Dedifferentiated amniotic fluid mesenchymal stem cell (primary cell): ENCODE data around the gene TLR7.

ENCODE experiments used
- DNase-seq: peaks from one replicate; pipeline ENCODE4 v3.0.0-alpha.2; 2016; ENCODE audit errors: extremely low spot score

The TLR7 gene

GRCh38 chrX:12866451-12867377 lies at the start of gene TLR7:
TLR7 (plus strand) TSS chrX:12867072; CDS start chrX:12867579, 507 bp downstream.
- DNase-seq, result no peak

GRCh38 chrX:12817528-12817927 lies 49.3 kb upstream of the TLR7 start:
- no peak for DNase-seq

GRCh38 chrX:12819222-12819621 lies 47.6 kb upstream of the TLR7 start:
- DNase-seq, result no peak

DNA sequence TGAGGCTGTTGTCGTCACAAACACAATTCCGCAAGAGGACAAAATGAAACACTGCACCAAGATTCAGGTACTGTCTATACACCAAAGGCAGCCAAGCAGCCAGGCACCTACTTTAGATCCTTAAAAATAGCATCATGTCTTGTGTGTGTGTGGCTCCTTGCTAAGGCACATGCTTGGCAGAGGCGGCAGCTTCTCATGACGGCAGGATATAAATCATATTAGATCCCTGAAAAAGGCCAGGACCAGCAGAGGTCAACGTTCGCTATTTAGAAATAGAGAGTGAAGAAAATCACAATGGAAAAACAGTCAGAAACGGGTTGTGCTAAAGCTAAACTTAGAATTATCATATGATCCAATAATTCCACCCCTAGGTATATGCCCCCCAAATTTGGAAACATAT lies 46.1 kb upstream of the TLR7 start:
- DNase-seq, result no peak

DNA sequence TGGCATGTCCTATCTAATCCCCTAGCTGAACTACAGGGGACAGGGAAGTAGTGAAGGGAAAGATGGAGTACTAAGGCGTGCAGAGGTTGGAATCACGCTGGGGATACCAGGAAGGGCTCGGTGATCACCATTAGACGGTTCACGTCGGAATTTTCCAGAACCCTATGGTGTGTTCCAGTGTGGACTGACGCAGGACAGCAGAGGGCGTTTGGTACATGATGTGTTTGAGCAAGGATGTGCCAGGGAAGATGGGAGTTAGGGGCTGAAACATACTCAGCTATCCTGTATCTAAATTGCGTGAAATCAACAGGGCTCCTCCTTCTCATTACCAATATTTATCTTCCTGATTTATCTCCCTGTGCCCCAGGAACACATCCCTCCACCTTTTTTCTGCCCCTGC lies 41.9 kb upstream of the TLR7 start:
- no peak for DNase-seq

DNA sequence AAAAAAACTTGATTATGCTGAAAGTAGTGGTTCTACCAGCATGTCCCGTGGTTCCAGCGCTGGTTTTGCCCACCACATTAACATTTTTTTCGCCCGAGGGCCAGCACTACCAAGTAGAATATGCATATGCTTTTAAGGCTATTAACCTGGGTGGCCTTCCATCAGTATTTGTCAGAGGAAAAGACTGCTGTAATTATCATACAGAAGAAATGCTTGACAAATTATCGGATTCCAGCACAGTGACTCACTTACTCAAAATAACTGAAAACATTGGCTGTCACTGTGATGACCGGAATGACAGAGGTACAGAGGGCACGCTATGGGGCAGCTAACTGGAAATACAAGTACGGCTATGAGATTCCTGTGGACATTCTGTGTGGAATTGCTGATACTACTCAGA lies 41.1 kb upstream of the TLR7 start:
- no peak for DNase-seq

DNA sequence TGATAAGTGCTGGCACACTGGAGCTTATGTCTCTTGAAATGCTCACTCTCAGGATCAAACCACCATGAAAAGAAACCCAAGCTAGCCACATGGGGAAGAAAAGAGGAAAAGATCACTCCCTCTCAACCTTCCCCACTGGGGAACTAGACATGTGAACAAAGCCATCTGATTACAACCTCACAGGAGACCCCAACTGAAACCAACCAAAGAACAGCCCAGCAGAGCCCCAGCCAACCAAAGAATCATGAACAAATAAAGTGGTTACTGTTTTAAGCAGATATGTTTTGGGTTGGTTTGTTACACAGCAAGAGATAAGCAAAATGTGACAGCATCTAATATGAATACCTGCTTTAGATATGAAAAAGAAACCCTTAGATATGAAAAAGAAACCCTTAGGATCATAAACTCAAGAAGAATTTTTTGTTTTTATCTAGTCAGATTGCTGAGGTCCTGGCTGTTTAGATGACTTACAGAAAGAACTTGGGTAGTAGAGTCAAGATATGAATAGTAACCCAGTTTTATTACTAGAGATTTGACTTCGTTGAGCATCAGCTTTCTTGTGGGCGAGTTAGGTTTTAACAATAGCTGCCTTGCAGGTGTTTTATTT lies 23.7 kb upstream of the TLR7 start:
- DNase-seq, result no peak

DNA sequence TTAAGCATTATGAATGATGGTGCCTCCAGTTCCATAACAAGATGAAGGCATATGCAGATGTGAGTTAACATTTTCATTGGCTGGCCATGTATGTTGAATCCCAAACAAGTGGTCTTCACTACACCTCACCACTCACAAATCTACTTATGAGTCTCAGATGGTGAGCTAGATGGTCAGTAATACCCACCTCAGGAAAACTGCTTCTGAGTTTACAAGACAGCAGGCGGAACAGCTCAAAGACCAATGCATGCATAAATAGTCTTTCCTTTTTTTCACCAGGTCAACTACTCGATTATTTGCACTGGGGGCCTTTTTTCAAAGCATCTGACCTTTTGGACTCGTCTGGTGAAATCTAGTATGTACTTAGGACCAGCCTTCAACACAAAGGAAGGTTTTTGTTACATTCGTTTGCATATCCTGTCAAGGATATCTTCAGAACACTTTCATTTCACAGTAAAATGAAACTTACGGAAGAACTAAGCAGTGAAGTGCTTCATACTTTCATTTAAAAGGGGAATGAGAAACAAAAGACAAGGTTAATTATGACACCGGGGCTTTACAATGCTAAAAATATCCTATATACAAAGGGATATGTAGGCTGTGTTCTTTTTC lies 23.1 kb upstream of the TLR7 start:
- DNase-seq, result no peak

DNA sequence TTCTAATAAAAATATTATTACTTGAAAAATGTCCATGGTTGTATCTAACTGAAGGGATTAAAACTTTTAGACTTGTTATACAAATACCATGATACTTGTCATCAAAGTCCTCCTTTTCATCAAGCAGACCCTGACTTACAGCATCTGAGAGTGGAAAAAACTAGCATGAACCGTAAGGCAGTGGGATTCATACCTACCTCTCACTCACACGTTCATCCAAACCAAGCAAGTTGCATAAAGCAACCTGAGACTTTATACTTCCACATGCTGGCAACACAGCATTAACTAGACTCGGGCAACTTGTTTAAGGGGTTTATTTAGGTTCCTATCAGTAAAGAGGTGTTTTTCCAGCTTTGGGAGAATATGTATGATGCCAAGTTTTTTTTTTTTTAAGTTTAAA lies 22.6 kb upstream of the TLR7 start:
- DNase-seq, result no peak

- no peak for DNase-seq
These were observed 1.5 kb upstream of the TLR7 start for GRCh38 chrX:12865359-12865758.

DNA sequence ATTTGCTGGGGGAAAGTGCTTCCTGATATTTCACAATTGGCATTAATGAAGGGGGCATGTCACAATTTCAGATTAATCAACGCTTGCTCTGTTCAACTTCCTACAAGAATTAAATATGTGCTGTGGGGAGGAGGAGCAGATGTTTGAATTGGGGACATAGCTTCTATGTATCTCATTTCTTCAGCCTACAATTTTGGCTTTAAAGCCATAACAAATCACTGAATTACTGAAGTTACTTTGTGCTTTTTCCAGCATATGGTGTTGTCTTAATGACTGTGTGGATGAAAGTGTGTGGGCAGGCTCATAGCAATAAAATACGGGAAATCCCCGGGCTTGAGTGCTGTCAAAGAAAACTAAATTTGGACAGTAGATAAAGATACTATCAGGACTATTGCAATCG lies 813 bp downstream of the TLR7 start:
- DNase-seq, result no peak

DNA sequence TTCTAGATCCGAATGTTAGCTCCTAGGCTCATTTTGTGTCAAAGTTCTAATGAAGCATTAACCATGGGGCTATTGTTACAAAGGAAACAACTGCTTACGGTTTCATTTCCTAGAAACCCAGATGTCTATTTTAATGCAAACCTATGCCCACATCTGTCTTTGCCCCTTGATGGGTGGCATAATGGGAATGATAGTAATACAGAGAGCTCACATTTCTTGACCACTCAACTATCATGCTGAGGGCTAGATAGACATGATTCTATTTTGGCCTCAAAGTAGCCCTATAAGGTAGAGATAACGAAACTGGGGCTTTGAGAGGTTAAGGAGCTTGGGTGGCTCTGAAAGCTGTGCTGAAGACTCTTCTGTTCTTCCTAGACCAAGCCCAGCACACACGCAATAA lies 1.9 kb downstream of the TLR7 start:
- no peak for DNase-seq

- no peak for DNase-seq
These were observed 4.4 kb downstream of the TLR7 start for GRCh38 chrX:12871257-12871656.

GRCh38 chrX:12872741-12873140 lies 5.9 kb downstream of the TLR7 start:
- DNase-seq, result no peak

DNA sequence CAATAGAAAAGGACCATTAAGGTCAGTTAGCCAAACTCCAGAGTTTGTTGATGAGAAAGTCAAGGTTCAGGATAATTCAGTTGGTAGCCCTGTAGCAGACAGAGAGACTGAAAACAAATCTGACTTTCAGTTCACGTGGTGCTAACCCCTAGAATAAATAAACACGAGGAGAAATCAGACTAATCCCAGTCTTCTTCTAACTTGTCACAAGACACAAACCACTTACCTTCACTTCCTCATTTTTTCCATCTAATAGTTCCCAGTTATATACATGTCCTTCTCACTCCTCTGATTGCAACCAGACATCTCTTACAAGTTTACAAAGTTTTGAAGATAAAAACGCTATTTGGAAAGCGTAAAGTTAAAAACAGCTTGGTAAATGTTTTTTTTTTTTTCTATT lies 7.7 kb downstream of the TLR7 start:
- DNase-seq, result no peak

DNA sequence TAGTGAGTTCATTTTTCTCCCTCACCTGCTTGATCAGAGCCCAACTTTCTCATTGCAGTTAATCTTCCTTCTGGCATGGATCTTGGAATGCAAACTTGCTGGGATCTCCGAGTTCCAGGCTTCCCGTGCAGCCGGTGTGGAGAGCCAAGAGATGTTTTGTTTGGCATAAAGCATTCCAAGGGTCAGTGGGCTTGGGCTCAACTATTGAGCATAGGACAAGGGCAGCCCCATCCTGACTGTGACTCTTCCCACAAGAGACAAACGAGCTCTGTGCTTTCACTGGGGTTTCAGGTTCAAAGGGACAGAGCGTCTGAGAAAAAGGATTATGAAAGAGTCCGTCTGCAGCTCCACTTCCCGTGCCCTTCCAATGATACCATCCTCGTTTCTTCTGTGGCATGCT lies 10.5 kb downstream of the TLR7 start:
- no peak for DNase-seq

DNA sequence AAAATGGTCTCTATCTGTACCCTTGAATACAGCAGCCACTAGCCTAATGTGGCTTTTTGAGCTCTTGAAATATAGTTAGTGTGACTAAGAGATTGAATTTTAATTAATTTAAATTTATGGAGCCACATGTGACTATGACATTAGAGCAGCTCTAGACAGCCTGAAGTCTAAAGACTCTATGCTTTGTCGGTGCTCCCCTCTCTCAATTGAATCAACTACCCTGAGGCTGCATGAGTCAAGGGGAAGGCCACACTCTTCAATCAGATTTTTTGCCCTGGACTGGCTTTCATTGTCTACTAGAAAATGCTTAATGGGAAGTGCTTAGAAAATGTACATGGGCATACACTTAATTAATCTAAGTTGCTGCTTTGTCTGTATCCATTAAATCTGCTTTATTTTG lies 11.7 kb downstream of the TLR7 start:
- no peak for DNase-seq

DNA sequence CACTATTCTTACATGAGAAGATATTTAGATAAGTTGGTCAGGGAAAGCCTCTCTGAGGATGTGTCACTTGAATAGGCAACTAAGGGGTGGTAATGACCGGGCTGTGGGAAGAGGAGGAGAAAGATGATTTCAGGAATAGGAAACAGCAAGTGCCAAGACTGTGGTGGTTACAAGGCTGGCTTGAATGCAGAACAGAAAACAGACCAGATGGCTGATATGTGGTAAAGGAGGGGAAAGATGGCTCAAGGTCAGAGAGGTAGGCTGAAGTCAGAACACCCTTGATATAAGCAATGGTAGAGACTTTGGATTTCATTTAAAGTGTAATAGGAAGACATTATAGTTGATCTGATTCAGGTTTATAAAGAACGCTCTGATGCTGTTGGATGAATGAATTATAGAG lies 15.0 kb downstream of the TLR7 start:
- DNase-seq, result no peak

- DNase-seq, result no peak
These were observed 18.6 kb downstream of the TLR7 start for GRCh38 chrX:12885508-12885907.

DNA sequence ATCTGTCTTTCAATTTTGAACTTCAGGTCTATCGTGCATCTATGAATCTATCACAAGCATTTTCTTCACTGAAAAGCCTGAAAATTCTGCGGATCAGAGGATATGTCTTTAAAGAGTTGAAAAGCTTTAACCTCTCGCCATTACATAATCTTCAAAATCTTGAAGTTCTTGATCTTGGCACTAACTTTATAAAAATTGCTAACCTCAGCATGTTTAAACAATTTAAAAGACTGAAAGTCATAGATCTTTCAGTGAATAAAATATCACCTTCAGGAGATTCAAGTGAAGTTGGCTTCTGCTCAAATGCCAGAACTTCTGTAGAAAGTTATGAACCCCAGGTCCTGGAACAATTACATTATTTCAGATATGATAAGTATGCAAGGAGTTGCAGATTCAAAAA lies 19.7 kb downstream of the TLR7 start:
- DNase-seq, result no peak

DNA sequence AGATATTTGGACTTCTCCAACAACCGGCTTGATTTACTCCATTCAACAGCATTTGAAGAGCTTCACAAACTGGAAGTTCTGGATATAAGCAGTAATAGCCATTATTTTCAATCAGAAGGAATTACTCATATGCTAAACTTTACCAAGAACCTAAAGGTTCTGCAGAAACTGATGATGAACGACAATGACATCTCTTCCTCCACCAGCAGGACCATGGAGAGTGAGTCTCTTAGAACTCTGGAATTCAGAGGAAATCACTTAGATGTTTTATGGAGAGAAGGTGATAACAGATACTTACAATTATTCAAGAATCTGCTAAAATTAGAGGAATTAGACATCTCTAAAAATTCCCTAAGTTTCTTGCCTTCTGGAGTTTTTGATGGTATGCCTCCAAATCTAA lies 20.3 kb downstream of the TLR7 start:
- no peak for DNase-seq

- DNase-seq, result no peak
These were observed 20.9 kb downstream of the TLR7 start for GRCh38 chrX:12887767-12888166.

DNA sequence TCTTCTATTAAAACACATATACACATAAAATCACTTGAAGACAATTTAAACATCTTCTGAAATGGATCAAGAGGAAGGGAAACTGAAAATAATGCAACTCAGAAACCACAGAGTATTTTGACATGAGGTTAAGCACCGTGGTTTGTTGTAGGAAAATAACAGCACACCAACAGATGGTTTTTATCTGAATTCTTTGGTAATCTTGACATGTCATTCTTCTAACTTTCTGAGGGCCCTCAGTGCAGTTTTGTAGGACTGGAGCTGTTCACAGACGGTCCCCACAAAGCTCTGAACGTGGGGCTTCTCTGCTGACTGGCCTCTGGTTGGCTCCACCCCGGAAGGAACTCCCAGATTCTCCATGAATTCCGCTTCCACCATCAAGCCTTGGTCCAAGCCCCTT lies 23.6 kb downstream of the TLR7 start:
- no peak for DNase-seq
